ENCODE data around the gene TMEM240. TPM values are rescaled to one million over a fixed set of nuclear protein-coding genes. Genes with fewer than 3 reads are reported as not detected.
"Not testable (repeated sequence)": the region's sequence is repeated elsewhere in the genome, so short reads cannot be mapped to it uniquely, and the experiment has no call there.

Gene TMEM240
- total and polyA plus RNA-seq, 2 donors (not counting 3 experiments of a cell fraction or from before 2014, with no cell fraction given) = 7.0 to 7.6 TPM

DNA sequence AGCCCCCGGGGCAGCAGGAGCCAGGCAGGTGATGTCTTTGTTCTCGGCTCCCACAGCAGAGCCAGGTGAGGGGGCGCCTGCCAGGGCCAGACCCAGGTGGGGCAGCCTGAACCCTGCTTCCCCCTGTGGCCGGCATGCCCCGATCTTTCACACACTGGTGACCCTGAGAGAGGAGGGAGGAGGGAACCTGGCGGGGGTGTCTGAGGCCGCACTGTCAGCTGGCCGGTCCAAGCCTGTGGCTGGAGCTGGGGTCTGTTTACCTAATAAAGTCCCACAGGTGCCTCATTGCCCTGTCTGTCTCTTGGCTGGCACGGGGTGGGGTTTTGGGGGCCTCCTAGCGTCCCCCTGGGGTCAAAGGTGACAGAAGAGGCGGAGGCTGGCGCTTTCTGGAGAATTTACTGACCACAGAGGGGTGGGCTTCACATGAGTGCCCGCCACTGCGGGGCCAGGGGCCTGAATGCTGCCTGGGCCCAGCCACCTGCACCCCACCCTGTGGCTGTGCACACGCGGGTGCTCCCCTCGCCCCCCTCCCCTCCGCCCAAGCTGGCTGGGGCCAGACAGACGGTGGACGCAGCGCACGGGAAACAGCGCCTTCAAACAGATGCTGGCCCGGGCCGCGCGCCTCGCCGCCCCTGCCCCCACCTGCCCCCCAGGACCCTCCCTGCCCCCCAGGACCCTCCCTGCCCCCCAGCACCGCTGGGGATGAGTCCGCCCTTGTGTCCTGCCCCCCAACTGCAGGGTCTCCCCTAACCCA, 5.8 kb downstream of the TMEM240 start:
- intact Hi-C loops (cut with micrococcal nuclease) = no loop called here
- no TSS peak for BruUV-seq (replicated peaks)
- Histone ChIP-seq H3K9ac (replicated peaks; ENCODE audit: extremely low read depth, insufficient read depth, low read length) (no peak overlapping the region), H4K20me1 (replicated peaks; ENCODE audit: control insufficient read depth, extremely low read depth, insufficient read depth, low read length) (no peaks in the 10 kb centered on the region), H3K9me1 (replicated peaks; ENCODE audit: control insufficient read depth, extremely low read depth, insufficient read depth, low read length) (no peaks in the 10 kb centered on the region), H3K27ac (ENCODE audit: insufficient read depth, low read depth, low read length) (no peak overlapping the region), H3K4me3 (replicated peaks in 1 of 3; ENCODE audit: insufficient read depth in 1 of 3, low read depth in 1 of 3, low read length in 3 of 3) (no peak overlapping the region), H3K27me3 (ENCODE audit: control insufficient read depth in 2 of 2, insufficient read depth in 2 of 2, low read length in 2 of 2) (no peaks in the 10 kb centered on the region), H3K4me2 (ENCODE audit: insufficient read depth, low read length) (no peak overlapping the region), H2AFZ (ENCODE audit: low read depth, low read length) (no peak overlapping the region), H3K4me1 (ENCODE audit: control insufficient read depth, extremely low read depth, insufficient read depth, low read length) (no peaks in the 10 kb centered on the region), H3K79me2 (ENCODE audit: control insufficient read depth, insufficient read depth, low read length) (peaks cover 7% of the 10 kb centered on the region), H3K9me3 (replicated peaks; ENCODE audit: control insufficient read depth, insufficient read depth, low read length) (no peaks in the 10 kb centered on the region), H3K36me3 (ENCODE audit: control insufficient read depth in 2 of 2, extremely low read depth in 1 of 2, insufficient read depth in 2 of 2, low read length in 2 of 2) (peaks cover 0 to 7% of the 10 kb centered on the region in 2 experiments)
- dilution Hi-C loops (cut with MboI; ENCODE audit: extremely low pct_ligation_motif_present, low sequenced_read_pairs) = no loop called here
- ChIA-PET CTCF (no interaction called here), POLR2A (no interaction called here)
- DNase-seq (ENCODE audit: low read depth, low spot score) (no peak), FAIRE-seq (no peak)
- TF ChIP-seq POLR2AphosphoS5 (IDR thresholded peaks at IDR 0.05; ENCODE audit: insufficient read depth, low read depth, low read length) (no peak), EZH2 (IDR thresholded peaks at IDR 0.05; ENCODE audit: borderline replicate concordance, low read depth, low read length, severe bottlenecking) (no peak), POLR2A (IDR thresholded peaks at IDR 0.05; ENCODE audit: low read depth, low read length) (no peak), MYC (IDR thresholded peaks at IDR 0.05; ENCODE audit: low read depth, low read length) (no peak), GATA2 (IDR thresholded peaks at IDR 0.05; ENCODE audit: insufficient read depth, insufficient read length, low read depth, low read length) (no peak), JUN (IDR thresholded peaks at IDR 0.05; ENCODE audit: borderline replicate concordance, insufficient read depth, insufficient read length, low read depth) (no peak), FOS (IDR thresholded peaks at IDR 0.05; ENCODE audit: borderline replicate concordance, insufficient read depth, low read length) (no peak)
- TF ChIP-seq, protein P1, sequence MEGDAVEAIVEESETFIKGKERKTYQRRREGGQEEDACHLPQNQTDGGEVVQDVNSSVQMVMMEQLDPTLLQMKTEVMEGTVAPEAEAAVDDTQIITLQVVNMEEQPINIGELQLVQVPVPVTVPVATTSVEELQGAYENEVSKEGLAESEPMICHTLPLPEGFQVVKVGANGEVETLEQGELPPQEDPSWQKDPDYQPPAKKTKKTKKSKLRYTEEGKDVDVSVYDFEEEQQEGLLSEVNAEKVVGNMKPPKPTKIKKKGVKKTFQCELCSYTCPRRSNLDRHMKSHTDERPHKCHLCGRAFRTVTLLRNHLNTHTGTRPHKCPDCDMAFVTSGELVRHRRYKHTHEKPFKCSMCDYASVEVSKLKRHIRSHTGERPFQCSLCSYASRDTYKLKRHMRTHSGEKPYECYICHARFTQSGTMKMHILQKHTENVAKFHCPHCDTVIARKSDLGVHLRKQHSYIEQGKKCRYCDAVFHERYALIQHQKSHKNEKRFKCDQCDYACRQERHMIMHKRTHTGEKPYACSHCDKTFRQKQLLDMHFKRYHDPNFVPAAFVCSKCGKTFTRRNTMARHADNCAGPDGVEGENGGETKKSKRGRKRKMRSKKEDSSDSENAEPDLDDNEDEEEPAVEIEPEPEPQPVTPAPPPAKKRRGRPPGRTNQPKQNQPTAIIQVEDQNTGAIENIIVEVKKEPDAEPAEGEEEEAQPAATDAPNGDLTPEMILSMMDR (IDR thresholded peaks at IDR 0.05; ENCODE audit: extremely low read depth in 1 of 2, insufficient read depth in 1 of 2, low read depth in 1 of 2, low read length in 2 of 2) = no peak
- TF ChIP-seq, protein P2, sequence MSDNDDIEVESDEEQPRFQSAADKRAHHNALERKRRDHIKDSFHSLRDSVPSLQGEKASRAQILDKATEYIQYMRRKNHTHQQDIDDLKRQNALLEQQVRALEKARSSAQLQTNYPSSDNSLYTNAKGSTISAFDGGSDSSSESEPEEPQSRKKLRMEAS (IDR thresholded peaks at IDR 0.05; ENCODE audit: insufficient read depth, insufficient read length) = no peak

DNA sequence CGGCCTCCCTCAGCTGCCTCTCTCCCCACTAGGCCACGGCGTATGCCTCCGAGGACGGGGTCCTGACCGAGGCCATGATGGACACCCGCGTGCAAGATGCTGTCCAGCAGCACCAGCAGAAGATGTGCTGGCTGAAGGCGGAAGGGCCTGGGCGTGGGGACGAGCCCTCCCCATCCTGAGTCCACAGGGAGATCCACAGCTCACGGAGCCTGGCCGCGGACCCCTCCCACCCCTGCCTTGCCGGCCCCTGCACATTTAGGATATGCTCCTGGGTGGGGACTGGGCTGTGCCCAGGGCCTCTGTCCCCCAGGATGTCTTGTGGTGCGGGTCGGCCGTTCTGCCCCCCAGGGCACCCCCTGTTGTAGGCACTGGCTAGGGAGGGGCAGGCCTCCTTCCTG, 6.5 kb downstream of the TMEM240 start:
- H3K9ac ChIP-seq (replicated peaks; ENCODE audit: extremely low read depth, insufficient read depth, low read length); H3K4me1 ChIP-seq (ENCODE audit: control insufficient read depth, extremely low read depth, insufficient read depth, low read length); H3K4me3 ChIP-seq (replicated peaks in 1 of 3; ENCODE audit: insufficient read depth in 1 of 3, low read depth in 1 of 3, low read length in 3 of 3); POLR2A ChIA-PET; H3K9me1 ChIP-seq (replicated peaks; ENCODE audit: control insufficient read depth, extremely low read depth, insufficient read depth, low read length); FAIRE-seq; H4K20me1 ChIP-seq (replicated peaks; ENCODE audit: control insufficient read depth, extremely low read depth, insufficient read depth, low read length); intact Hi-C loops (cut with micrococcal nuclease); DNase-seq (ENCODE audit: low read depth, low spot score); H3K4me2 ChIP-seq (ENCODE audit: insufficient read depth, low read length); H3K79me2 ChIP-seq (ENCODE audit: control insufficient read depth, insufficient read depth, low read length); H3K27me3 ChIP-seq (ENCODE audit: control insufficient read depth in 2 of 2, insufficient read depth in 2 of 2, low read length in 2 of 2); H3K27ac ChIP-seq (ENCODE audit: insufficient read depth, low read depth, low read length); H2AFZ ChIP-seq (ENCODE audit: low read depth, low read length); H3K9me3 ChIP-seq (replicated peaks; ENCODE audit: control insufficient read depth, insufficient read depth, low read length); BruUV-seq (replicated peaks); CTCF ChIA-PET; dilution Hi-C loops (cut with MboI; ENCODE audit: extremely low pct_ligation_motif_present, low sequenced_read_pairs): not testable (repeated sequence)
- peaks cover under 1 to 11% of the 10 kb centered on the region in 2 experiments for H3K36me3 ChIP-seq (ENCODE audit: control insufficient read depth in 2 of 2, extremely low read depth in 1 of 2, insufficient read depth in 2 of 2, low read length in 2 of 2)
